Neural progenitor cell (in vitro differentiated cells): ENCODE data around the gene OR5B21. TPM values are rescaled to one million over a fixed set of nuclear protein-coding genes. Genes with fewer than 3 reads are reported as not detected.

Experiments used
- DNase-seq: peaks from one replicate; pipeline ENCODE4 v3.0.0-alpha.2; 2016; ENCODE audit warnings: low spot score
- H2AFZ ChIP-seq: fragments of 200-600 bp; sonication (generic); replicated peaks from 2 replicates; pipeline ENCODE4 v1.6.1; 2016; ENCODE audit warnings: antibody characterized with exemption
- H3F3A ChIP-seq: fragments of 200-600 bp; sonication (generic); 2 replicates; pipeline ENCODE4 v1.6.1; 2016; ENCODE audit warnings: antibody characterized with exemption, low read depth
- H3K27ac ChIP-seq: fragments of 200-600 bp; sonication (generic); 2 replicates; pipeline ENCODE4 v1.5.1; 2016; ENCODE audit warnings: mild to moderate bottlenecking
- H3K27me3 ChIP-seq: fragments of 200-600 bp; sonication (generic); 2 replicates; pipeline ENCODE4 v1.6.1; 2016; ENCODE audit warnings: mild to moderate bottlenecking, moderate library complexity
- H3K36me3 ChIP-seq: fragments of 200-600 bp; sonication (generic); 2 replicates; pipeline ENCODE4 v1.5.1; 2016
- H3K4me1 ChIP-seq: fragments of 200-600 bp; sonication (generic); 2 replicates; pipeline ENCODE4 v1.6.1; 2016; ENCODE audit warnings: mixed run types
- H3K4me2 ChIP-seq: fragments of 200-600 bp; sonication (generic); 2 replicates; pipeline ENCODE4 v1.6.1; 2016
- H3K4me3 ChIP-seq: fragments of 200-600 bp; sonication (generic); 2 replicates; pipeline ENCODE4 v1.5.1; 2016
- H3K79me2 ChIP-seq: fragments of 200-600 bp; sonication (generic); 2 replicates; pipeline ENCODE4 v1.6.1; 2016; ENCODE audit warnings: low read depth
- H3K9ac ChIP-seq: fragments of 200-600 bp; sonication (generic); 2 replicates; pipeline ENCODE4 v1.6.1; 2016
- H3K9me3 ChIP-seq: fragments of 200-600 bp; sonication (generic); 2 replicates; pipeline ENCODE4 v1.5.1; 2016; ENCODE audit warnings: low read depth
- H4K20me1 ChIP-seq: fragments of 200-600 bp; sonication (generic); 2 replicates; pipeline ENCODE4 v1.6.1; 2016; ENCODE audit warnings: low read depth
- H3K27ac Mint-ChIP-seq: 3 replicates; pipeline ENCODE4 v1.8.0; 2021; ENCODE audit warnings: mixed read lengths
- H3K27me3 Mint-ChIP-seq: 2 replicates; pipeline ENCODE4 v1.8.0; 2022; ENCODE audit warnings: low read depth, mild to moderate bottlenecking, inconsistent platforms, moderate library complexity, mixed read lengths; ENCODE audit not compliant: insufficient read depth
- H3K36me3 Mint-ChIP-seq: 3 replicates; pipeline ENCODE4 v1.8.0; 2021; ENCODE audit warnings: mixed read lengths
- H3K4me1 Mint-ChIP-seq: 3 replicates; pipeline ENCODE4 v1.8.0; 2021; ENCODE audit warnings: mixed read lengths
- H3K4me3 Mint-ChIP-seq: 3 replicates; pipeline ENCODE4 v1.8.0; 2021; ENCODE audit warnings: mild to moderate bottlenecking, moderate library complexity, mixed read lengths
- H3K9me3 Mint-ChIP-seq: 3 replicates; pipeline ENCODE4 v1.8.0; 2020; ENCODE audit warnings: mixed read lengths
- EZH2 ChIP-seq: fragments of 200-600 bp; sonication (generic); IDR thresholded peaks from 2 replicates; pipeline ENCODE4 v1.6.1; 2017; ENCODE audit warnings: antibody characterized with exemption, mild to moderate bottlenecking, moderate library complexity
- EZH2phosphoT487 ChIP-seq: fragments of 200-600 bp; sonication (generic); IDR thresholded peaks from 2 replicates; pipeline ENCODE4 v1.6.1; 2017; ENCODE audit warnings: antibody characterized with exemption
- total RNA-seq: library from RNA; depleted of rRNA; stranded (reverse); fragments of >200 nt; gene quantifications from 2 replicates; pipeline ENCODE4 v1.2.3, GENCODE V29; 2015; ENCODE audit warnings: low replicate concordance
- TF ChIP-seq, protein P1 (sequence below): fragments of 200-600 bp; sonication (generic); IDR thresholded peaks from 2 replicates; pipeline ENCODE4 v1.5.1; 2017; ENCODE audit warnings: antibody characterized with exemption, mild to moderate bottlenecking

The OR5B21 gene
- total RNA-seq, 1 donor from 2014 or later = not detected

DNA sequence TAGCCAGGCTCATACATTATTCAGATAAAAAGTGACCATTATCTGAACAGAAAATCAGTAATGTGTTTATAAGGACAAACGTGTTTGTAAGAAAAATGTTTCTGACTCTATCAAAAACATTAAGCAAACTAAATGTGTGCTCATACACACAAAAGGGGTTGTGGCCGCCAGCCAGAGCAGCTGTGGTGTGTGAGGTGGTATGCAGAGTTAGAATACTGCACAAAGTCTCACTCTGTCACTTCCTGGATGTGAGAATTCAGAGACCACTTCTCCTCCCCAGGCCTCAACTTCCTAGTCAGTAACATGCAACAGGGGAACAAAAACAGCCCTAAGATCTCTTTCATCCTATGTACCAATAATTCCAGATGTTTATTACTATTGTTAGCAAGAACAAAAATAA is 9.4 kb downstream of the OR5B21 start:
- H3K9me3 Mint-ChIP-seq = no peaks in the 10 kb centered on the region
- H3K36me3 Mint-ChIP-seq = no peaks in the 10 kb centered on the region
- H3K4me3 Mint-ChIP-seq = no peak overlapping the region
- no peaks in the 10 kb centered on the region for H3K4me1 Mint-ChIP-seq
- Histone ChIP-seq H3K4me1 (no peaks in the 10 kb centered on the region), H3K36me3 (no peaks in the 10 kb centered on the region), H3K4me3 (no peak overlapping the region), H4K20me1 (no peaks in the 10 kb centered on the region), H3K27ac (no peak overlapping the region), H3K9me3 (no peaks in the 10 kb centered on the region), H3F3A (no peaks in the 10 kb centered on the region), H2AFZ (no peak overlapping the region), H3K27me3 (no peaks in the 10 kb centered on the region), H3K79me2 (no peaks in the 10 kb centered on the region), H3K9ac (no peak overlapping the region), H3K4me2 (no peak overlapping the region)
- no peaks in the 10 kb centered on the region for H3K27me3 Mint-ChIP-seq
- DNase-seq = no peak
- TF ChIP-seq, protein P1, sequence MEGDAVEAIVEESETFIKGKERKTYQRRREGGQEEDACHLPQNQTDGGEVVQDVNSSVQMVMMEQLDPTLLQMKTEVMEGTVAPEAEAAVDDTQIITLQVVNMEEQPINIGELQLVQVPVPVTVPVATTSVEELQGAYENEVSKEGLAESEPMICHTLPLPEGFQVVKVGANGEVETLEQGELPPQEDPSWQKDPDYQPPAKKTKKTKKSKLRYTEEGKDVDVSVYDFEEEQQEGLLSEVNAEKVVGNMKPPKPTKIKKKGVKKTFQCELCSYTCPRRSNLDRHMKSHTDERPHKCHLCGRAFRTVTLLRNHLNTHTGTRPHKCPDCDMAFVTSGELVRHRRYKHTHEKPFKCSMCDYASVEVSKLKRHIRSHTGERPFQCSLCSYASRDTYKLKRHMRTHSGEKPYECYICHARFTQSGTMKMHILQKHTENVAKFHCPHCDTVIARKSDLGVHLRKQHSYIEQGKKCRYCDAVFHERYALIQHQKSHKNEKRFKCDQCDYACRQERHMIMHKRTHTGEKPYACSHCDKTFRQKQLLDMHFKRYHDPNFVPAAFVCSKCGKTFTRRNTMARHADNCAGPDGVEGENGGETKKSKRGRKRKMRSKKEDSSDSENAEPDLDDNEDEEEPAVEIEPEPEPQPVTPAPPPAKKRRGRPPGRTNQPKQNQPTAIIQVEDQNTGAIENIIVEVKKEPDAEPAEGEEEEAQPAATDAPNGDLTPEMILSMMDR = no peak
- no peak for TF ChIP-seq EZH2phosphoT487
- no peak for TF ChIP-seq EZH2
- no peak overlapping the region for H3K27ac Mint-ChIP-seq

DNA sequence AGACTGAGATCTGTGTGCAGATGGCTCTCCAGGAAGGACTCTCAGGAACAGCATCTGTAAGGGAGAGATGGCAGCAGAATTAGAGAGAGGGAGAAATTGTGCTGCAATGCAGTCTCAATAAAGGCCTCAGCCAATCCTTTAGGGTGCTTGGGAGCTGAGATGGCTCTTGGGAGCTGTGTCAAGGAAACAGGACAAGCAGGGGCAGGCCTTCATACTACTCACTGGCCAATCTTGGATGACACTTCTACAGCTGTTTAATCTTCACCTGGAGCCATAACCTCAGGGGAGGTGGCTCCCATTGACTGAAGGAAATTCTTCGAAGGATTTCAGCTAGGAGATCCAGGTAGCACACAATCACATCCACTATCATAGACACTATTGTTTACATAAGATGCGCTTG is 10.0 kb downstream of the OR5B21 start:
- no peaks in the 10 kb centered on the region for H3K9me3 Mint-ChIP-seq
- Histone ChIP-seq H3K9ac (no peak overlapping the region), H3K9me3 (no peaks in the 10 kb centered on the region), H3K27ac (no peak overlapping the region), H2AFZ (no peak overlapping the region), H3K4me3 (no peak overlapping the region), H3K4me2 (no peak overlapping the region), H3K36me3 (no peaks in the 10 kb centered on the region), H4K20me1 (no peaks in the 10 kb centered on the region), H3F3A (no peaks in the 10 kb centered on the region), H3K79me2 (no peaks in the 10 kb centered on the region), H3K27me3 (no peaks in the 10 kb centered on the region), H3K4me1 (no peaks in the 10 kb centered on the region)
- H3K4me1 Mint-ChIP-seq = no peaks in the 10 kb centered on the region
- H3K27ac Mint-ChIP-seq = no peak overlapping the region
- TF ChIP-seq EZH2phosphoT487 (no peak), EZH2 (no peak)
- TF ChIP-seq, protein P1 = no peak
- H3K4me3 Mint-ChIP-seq = no peak overlapping the region
- DNase-seq = no peak
- H3K27me3 Mint-ChIP-seq = no peaks in the 10 kb centered on the region
- no peaks in the 10 kb centered on the region for H3K36me3 Mint-ChIP-seq

DNA sequence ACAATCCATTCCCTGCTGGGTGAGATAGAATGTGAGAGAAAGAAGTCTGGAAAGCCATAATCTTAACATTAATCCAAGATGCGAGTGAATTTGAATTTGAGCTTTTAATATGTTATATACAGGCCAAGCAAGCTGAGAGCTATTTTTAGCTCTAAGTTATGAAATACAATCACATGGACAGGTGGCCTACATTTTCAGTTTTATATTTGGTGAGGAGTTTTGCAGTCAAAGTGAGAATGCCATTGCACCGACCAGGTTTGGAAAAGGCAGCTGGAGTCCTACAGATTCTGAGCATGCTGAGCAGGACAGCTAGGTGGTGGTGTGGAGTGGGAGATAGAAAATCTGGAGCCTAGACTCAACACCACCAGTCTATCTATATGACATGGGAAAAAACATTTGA is 12.0 kb downstream of the OR5B21 start:
- H3K27ac ChIP-seq = no peak overlapping the region
- no peaks in the 10 kb centered on the region for H3K4me1 ChIP-seq
- no peak overlapping the region for H3K4me2 ChIP-seq
- H3K4me3 ChIP-seq = no peak overlapping the region
- no peak overlapping the region for H3K27ac Mint-ChIP-seq
- TF ChIP-seq EZH2 = no peak
- TF ChIP-seq, protein P1 = no peak
- no peak for TF ChIP-seq EZH2phosphoT487
- H3K79me2 ChIP-seq = no peaks in the 10 kb centered on the region
- no peak overlapping the region for H3K4me3 Mint-ChIP-seq
- no peak overlapping the region for H3K9ac ChIP-seq
- H3K9me3 ChIP-seq = no peaks in the 10 kb centered on the region
- no peak overlapping the region for H2AFZ ChIP-seq
- no peaks in the 10 kb centered on the region for H4K20me1 ChIP-seq
- H3K36me3 Mint-ChIP-seq = no peaks in the 10 kb centered on the region
- no peaks in the 10 kb centered on the region for H3K4me1 Mint-ChIP-seq
- H3K9me3 Mint-ChIP-seq = no peaks in the 10 kb centered on the region
- no peaks in the 10 kb centered on the region for H3F3A ChIP-seq
- no peaks in the 10 kb centered on the region for H3K36me3 ChIP-seq
- H3K27me3 ChIP-seq = no peaks in the 10 kb centered on the region
- H3K27me3 Mint-ChIP-seq = no peaks in the 10 kb centered on the region
- no peak for DNase-seq

DNA sequence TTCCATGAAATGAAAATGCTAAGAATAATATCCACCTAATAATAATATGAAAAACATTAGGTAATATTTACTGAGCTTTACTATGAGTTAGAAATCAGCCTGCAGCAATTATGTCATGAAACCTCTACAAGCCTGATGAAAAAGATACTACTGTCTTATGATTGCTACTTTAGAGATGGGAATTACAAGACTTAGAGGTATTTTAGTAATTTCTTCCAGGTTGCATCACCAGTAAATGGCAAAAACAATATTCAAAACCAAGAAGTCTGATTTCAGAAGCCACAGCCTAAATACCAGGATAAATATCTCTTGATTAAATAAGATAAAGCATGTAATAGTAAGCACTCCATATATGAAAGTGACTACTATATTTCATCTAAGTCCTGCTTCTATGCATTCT is 13.8 kb downstream of the OR5B21 start:
- Mint-ChIP-seq H3K9me3 (no peaks in the 10 kb centered on the region), H3K27ac (no peak overlapping the region), H3K4me3 (no peak overlapping the region), H3K36me3 (no peaks in the 10 kb centered on the region), H3K27me3 (no peaks in the 10 kb centered on the region), H3K4me1 (no peaks in the 10 kb centered on the region)
- no peak overlapping the region for H3K27ac ChIP-seq
- no peaks in the 10 kb centered on the region for H3K79me2 ChIP-seq
- H3K36me3 ChIP-seq = no peaks in the 10 kb centered on the region
- no peak overlapping the region for H3K4me2 ChIP-seq
- no peak overlapping the region for H3K4me3 ChIP-seq
- DNase-seq = no peak
- TF ChIP-seq, protein P1 = no peak
- no peak for TF ChIP-seq EZH2
- no peak for TF ChIP-seq EZH2phosphoT487
- H4K20me1 ChIP-seq = no peaks in the 10 kb centered on the region
- no peaks in the 10 kb centered on the region for H3K27me3 ChIP-seq
- H3K9ac ChIP-seq = no peak overlapping the region
- no peaks in the 10 kb centered on the region for H3K4me1 ChIP-seq
- no peak overlapping the region for H2AFZ ChIP-seq
- H3F3A ChIP-seq = no peaks in the 10 kb centered on the region
- H3K9me3 ChIP-seq = no peaks in the 10 kb centered on the region
